ENCODE data around the gene GLRX3. TPM values are rescaled to one million over a fixed set of nuclear protein-coding genes. Genes with fewer than 3 reads are reported as not detected.
"Not testable (repeated sequence)": the region's sequence is repeated elsewhere in the genome, so short reads cannot be mapped to it uniquely, and the experiment has no call there.

Gene GLRX3
- total RNA-seq, 1 experiment from 2014 or later: 142 TPM

DNA sequence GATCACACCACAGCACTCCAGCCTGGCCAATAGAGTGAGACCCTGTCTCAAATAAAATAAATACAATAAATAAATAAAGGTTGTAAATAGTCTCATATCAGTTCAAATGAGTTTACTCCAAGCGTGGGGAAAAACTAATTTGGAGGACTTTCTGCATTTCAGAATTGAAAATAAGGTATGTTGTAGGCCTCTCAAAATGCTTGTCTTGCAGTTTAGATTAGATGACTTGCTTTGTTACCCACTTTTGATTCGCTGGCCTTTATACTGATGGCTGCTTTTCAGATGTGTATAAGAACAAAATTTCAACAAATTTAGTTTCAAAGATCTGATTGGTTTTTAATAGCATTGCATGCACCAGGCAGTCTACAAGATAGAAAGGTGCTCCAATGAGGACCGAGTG is 23.4 kb upstream of the GLRX3 start:
- TF ChIP-seq, protein P1, sequence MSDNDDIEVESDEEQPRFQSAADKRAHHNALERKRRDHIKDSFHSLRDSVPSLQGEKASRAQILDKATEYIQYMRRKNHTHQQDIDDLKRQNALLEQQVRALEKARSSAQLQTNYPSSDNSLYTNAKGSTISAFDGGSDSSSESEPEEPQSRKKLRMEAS (CRISPR knock-in tag; IDR thresholded peaks at IDR 0.05): no peak
- TF ChIP-seq GTF2I (CRISPR knock-in tag; conservative IDR thresholded peaks at IDR 0.05) (no peak), SMAD3 (CRISPR knock-in tag; IDR thresholded peaks at IDR 0.05; ENCODE audit: borderline replicate concordance) (no peak), FOXP1 (CRISPR knock-in tag; IDR thresholded peaks at IDR 0.05; ENCODE audit: borderline replicate concordance) (no peak), SP1 (CRISPR knock-in tag; conservative IDR thresholded peaks at IDR 0.05) (no peak), RELA (CRISPR knock-in tag; IDR thresholded peaks at IDR 0.05; ENCODE audit: borderline replicate concordance) (no peak), ZNF121 (CRISPR knock-in tag; IDR thresholded peaks at IDR 0.05) (no peak), FOXK1 (CRISPR knock-in tag; IDR thresholded peaks at IDR 0.05) (no peak), ZNF396 (CRISPR knock-in tag; IDR thresholded peaks at IDR 0.05; ENCODE audit: borderline replicate concordance) (no peak), CREB1 (CRISPR knock-in tag; IDR thresholded peaks at IDR 0.05) (no peak), NR2C2 (CRISPR knock-in tag; IDR thresholded peaks at IDR 0.05) (no peak), SMAD4 (CRISPR knock-in tag; IDR thresholded peaks at IDR 0.05) (no peak), IRF2 (CRISPR knock-in tag; IDR thresholded peaks at IDR 0.05; ENCODE audit: borderline replicate concordance, low read depth) (no peak), ZBTB21 (CRISPR knock-in tag; IDR thresholded peaks at IDR 0.05; ENCODE audit: borderline replicate concordance) (no peak), ZNF423 (CRISPR knock-in tag; IDR thresholded peaks at IDR 0.05) (no peak)
- TF ChIP-seq, protein P2, sequence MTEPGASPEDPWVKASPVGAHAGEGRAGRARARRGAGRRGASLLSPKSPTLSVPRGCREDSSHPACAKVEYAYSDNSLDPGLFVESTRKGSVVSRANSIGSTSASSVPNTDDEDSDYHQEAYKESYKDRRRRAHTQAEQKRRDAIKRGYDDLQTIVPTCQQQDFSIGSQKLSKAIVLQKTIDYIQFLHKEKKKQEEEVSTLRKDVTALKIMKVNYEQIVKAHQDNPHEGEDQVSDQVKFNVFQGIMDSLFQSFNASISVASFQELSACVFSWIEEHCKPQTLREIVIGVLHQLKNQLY (CRISPR knock-in tag; IDR thresholded peaks at IDR 0.05): no peak
- TF ChIP-seq, protein P3, sequence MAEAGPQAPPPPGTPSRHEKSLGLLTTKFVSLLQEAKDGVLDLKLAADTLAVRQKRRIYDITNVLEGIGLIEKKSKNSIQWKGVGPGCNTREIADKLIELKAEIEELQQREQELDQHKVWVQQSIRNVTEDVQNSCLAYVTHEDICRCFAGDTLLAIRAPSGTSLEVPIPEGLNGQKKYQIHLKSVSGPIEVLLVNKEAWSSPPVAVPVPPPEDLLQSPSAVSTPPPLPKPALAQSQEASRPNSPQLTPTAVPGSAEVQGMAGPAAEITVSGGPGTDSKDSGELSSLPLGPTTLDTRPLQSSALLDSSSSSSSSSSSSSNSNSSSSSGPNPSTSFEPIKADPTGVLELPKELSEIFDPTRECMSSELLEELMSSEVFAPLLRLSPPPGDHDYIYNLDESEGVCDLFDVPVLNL (CRISPR knock-in tag; IDR thresholded peaks at IDR 0.05; ENCODE audit: borderline replicate concordance, low read depth): no peak
- TF ChIP-seq, protein P4, sequence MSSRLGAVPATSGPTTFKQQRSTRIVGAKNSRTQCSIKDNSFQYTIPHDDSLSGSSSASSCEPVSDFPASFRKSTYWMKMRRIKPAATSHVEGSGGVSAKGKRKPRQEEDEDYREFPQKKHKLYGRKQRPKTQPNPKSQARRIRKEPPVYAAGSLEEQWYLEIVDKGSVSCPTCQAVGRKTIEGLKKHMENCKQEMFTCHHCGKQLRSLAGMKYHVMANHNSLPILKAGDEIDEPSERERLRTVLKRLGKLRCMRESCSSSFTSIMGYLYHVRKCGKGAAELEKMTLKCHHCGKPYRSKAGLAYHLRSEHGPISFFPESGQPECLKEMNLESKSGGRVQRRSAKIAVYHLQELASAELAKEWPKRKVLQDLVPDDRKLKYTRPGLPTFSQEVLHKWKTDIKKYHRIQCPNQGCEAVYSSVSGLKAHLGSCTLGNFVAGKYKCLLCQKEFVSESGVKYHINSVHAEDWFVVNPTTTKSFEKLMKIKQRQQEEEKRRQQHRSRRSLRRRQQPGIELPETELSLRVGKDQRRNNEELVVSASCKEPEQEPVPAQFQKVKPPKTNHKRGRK (CRISPR knock-in tag; IDR thresholded peaks at IDR 0.05; ENCODE audit: borderline replicate concordance): no peak
- TF ChIP-seq, protein P5, sequence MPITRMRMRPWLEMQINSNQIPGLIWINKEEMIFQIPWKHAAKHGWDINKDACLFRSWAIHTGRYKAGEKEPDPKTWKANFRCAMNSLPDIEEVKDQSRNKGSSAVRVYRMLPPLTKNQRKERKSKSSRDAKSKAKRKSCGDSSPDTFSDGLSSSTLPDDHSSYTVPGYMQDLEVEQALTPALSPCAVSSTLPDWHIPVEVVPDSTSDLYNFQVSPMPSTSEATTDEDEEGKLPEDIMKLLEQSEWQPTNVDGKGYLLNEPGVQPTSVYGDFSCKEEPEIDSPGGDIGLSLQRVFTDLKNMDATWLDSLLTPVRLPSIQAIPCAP (CRISPR knock-in tag; IDR thresholded peaks at IDR 0.05): no peak
- TF ChIP-seq, protein P6, sequence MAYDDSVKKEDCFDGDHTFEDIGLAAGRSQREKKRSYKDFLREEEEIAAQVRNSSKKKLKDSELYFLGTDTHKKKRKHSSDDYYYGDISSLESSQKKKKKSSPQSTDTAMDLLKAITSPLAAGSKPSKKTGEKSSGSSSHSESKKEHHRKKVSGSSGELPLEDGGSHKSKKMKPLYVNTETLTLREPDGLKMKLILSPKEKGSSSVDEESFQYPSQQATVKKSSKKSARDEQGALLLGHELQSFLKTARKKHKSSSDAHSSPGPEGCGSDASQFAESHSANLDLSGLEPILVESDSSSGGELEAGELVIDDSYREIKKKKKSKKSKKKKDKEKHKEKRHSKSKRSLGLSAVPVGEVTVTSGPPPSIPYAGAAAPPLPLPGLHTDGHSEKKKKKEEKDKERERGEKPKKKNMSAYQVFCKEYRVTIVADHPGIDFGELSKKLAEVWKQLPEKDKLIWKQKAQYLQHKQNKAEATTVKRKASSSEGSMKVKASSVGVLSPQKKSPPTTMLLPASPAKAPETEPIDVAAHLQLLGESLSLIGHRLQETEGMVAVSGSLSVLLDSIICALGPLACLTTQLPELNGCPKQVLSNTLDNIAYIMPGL (CRISPR knock-in tag; IDR thresholded peaks at IDR 0.05): no peak
- no peak for DNase-seq (ENCODE audit: low spot score)
- Mint-ChIP-seq H3K9me3 (peaks cover 31% of the 10 kb centered on the region), H3K36me3 (peaks cover 33% of the 10 kb centered on the region), H3K27ac (no peak overlapping the region), H3K4me3 (no peak overlapping the region), H3K4me1 (peaks cover 18% of the 10 kb centered on the region), H3K27me3 (ENCODE audit: low read depth) (peaks cover 2% of the 10 kb centered on the region)
- POLR2A ChIA-PET: no interaction called here
- CTCF ChIA-PET: no interaction called here
- no peak for ATAC-seq

DNA sequence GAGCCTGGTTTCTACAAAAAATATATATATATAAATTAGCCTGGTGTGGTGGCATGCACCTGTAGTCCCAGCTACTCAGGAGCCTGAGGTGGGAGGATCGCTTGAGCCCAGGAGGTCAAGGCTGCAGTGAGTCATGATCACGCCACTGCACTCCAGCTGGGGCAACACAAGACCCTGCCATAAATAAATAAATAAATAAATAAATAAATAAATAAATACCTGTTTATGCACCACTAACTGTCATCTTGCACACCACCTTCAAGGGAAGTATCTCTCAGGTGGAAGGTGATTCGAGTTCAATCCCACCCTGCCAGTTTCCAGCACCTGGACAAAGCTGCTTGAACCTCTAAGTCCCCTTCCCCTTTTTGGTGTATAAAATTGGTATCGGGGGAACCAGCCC is 19.2 kb upstream of the GLRX3 start:
- ATAC-seq; H3K4me3 Mint-ChIP-seq; CTCF ChIA-PET; H3K27ac Mint-ChIP-seq; H3K27me3 Mint-ChIP-seq (ENCODE audit: low read depth); H3K4me1 Mint-ChIP-seq; DNase-seq (ENCODE audit: low spot score): not testable (repeated sequence)
- POLR2A ChIA-PET: interaction anchor here (0.7 kb wide), 1 partner anchor 152 kb away, joined by 3 read pairs; no protein-coding TSS in a partner anchor
- H3K9me3 Mint-ChIP-seq: peaks cover 41% of the 10 kb centered on the region
- peaks cover 38% of the 10 kb centered on the region for H3K36me3 Mint-ChIP-seq

DNA sequence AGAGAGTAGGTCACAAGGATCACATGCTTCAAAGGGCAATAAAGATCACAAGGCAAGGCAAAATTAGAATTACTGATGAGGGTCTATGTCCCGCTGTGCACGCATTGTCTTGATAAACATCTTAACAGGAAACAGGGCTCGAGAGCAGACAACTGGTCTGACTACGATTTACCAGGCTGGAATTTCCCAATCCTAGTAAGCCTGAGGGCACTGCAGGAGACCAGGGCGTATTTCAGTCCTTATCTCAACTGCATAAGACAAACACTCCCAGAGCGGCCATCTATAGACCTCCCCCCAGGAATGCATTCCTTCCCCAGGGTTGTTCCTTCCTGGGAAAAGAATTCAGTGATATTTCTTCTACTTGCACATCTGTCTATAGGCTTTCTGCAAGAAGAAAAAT is 18.7 kb upstream of the GLRX3 start:
- CTCF ChIA-PET; H3K4me3 Mint-ChIP-seq; H3K27me3 Mint-ChIP-seq (ENCODE audit: low read depth); H3K27ac Mint-ChIP-seq; ATAC-seq; H3K4me1 Mint-ChIP-seq; POLR2A ChIA-PET: not testable (repeated sequence)
- peaks cover 36% of the 10 kb centered on the region for H3K9me3 Mint-ChIP-seq
- DNase-seq (ENCODE audit: low spot score): peak; percentile 41
- H3K36me3 Mint-ChIP-seq: peaks cover 33% of the 10 kb centered on the region
